GM13977 (cell line): Measurements from ENCODE around the gene PLA2G4D.
"Not testable (repeated sequence)": the region's sequence is repeated elsewhere in the genome, so short reads cannot be mapped to it uniquely, and the experiment has no call there.

ENCODE experiments used
- DNase-seq: peaks from one replicate; pipeline ENCODE4 v3.0.0; 2012; ENCODE audit warnings: low spot score
- in situ Hi-C: fragments of 300-500 bp; cut with MboI; formaldehyde crosslinking; loops from one replicate; pipeline ENCODE4 v1.12.0; 2022; ENCODE audit warnings: low sequenced_read_pairs, low pct_unique_long_range_greater_than_20kb, mixed read lengths, inconsistent platforms; ENCODE audit not compliant: unreplicated experiment
- TF ChIP-seq, protein P1 (sequence below): IDR thresholded peaks from 2 replicates; pipeline ENCODE4 v1.5.1; 2012; ENCODE audit warnings: mild to moderate bottlenecking, control low read depth; ENCODE audit not compliant: insufficient read depth; ENCODE audit errors: extremely low read depth, missing control alignments

The PLA2G4D gene

DNA sequence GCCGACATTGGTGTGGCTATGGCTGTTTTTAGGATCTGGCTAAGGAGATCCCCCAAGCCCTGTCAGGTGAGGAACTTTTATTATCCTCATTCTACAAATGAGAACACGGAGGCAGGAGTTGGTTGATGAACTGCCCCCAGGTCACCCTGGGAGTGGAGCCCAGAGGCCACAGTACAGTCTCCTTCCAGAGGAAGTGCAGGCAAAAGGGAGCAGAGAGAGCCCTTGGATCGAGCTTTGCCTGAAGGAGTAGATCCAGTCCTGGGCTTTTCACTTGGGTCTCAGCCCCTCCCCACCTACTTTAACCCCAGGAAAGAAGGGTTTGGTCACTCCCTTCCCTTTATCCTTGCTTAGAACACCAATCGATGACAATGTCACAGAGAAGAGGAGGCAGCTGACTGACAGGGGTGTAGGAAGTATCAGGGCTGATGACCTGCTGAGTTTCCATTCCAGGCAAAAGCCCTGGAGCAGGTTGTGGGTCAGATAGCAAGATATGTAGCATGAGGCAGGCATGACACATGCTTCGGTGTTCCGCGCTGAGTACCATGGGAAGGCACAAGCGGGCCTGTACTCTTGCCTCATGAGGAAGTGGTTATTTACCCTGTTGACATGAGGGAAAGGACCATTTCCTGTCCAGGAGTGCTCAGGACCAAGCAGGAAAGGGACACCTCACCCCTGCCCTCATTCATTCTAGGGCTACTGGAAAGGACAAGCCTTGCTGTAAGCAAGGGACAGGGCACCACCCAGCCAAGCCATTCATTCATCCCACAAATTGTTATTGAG lies 5.8 kb upstream of the PLA2G4D start:
- DNase-seq: no peak
- TF ChIP-seq, protein P1, sequence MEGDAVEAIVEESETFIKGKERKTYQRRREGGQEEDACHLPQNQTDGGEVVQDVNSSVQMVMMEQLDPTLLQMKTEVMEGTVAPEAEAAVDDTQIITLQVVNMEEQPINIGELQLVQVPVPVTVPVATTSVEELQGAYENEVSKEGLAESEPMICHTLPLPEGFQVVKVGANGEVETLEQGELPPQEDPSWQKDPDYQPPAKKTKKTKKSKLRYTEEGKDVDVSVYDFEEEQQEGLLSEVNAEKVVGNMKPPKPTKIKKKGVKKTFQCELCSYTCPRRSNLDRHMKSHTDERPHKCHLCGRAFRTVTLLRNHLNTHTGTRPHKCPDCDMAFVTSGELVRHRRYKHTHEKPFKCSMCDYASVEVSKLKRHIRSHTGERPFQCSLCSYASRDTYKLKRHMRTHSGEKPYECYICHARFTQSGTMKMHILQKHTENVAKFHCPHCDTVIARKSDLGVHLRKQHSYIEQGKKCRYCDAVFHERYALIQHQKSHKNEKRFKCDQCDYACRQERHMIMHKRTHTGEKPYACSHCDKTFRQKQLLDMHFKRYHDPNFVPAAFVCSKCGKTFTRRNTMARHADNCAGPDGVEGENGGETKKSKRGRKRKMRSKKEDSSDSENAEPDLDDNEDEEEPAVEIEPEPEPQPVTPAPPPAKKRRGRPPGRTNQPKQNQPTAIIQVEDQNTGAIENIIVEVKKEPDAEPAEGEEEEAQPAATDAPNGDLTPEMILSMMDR: no peak
- in situ Hi-C loops: no loop called here

DNA sequence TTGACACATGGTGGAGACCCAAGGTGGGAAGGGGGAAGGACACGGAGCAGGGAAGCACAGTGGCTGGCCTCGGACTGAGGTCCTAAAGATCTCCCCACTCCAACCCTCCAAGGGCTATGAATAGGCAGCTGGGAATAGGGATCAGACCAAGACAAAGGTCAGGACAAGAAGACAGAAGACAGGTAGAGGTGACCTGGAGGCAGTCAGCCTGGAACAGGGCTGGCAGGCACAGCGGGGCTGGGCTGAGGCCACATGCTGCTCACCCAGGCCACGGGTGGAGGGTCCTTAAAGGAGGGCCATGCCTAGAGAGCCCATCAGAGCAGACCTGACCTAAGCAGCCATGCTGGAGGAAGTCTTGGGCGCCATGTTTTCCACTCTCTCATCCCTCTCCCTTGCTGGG lies 2.7 kb upstream of the PLA2G4D start:
- in situ Hi-C loops: no loop called here
- TF ChIP-seq, protein P1: no peak
- DNase-seq: no peak

DNA sequence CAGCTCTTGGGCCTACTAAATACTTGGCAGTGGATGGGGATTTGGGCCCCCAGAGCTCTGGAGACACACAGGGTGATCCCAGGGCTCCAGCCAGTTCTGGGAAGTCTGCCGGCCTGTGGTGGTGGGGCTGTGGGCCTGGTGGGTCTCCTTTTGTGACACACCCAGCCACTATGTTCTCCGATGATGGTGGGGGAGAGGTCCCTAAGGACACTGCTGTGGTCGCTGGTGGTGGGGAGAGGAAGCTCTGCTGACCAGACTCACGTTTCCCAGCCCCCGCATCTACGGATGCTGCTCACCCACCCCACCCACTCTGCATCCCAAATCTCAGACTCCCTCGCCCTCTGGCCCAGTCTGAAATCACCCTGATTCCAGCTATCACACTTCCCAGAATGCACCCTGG lies 396 bp downstream of the PLA2G4D start:
- TF ChIP-seq, protein P1: no peak
- in situ Hi-C loops: no loop called here
- no peak for DNase-seq

DNA sequence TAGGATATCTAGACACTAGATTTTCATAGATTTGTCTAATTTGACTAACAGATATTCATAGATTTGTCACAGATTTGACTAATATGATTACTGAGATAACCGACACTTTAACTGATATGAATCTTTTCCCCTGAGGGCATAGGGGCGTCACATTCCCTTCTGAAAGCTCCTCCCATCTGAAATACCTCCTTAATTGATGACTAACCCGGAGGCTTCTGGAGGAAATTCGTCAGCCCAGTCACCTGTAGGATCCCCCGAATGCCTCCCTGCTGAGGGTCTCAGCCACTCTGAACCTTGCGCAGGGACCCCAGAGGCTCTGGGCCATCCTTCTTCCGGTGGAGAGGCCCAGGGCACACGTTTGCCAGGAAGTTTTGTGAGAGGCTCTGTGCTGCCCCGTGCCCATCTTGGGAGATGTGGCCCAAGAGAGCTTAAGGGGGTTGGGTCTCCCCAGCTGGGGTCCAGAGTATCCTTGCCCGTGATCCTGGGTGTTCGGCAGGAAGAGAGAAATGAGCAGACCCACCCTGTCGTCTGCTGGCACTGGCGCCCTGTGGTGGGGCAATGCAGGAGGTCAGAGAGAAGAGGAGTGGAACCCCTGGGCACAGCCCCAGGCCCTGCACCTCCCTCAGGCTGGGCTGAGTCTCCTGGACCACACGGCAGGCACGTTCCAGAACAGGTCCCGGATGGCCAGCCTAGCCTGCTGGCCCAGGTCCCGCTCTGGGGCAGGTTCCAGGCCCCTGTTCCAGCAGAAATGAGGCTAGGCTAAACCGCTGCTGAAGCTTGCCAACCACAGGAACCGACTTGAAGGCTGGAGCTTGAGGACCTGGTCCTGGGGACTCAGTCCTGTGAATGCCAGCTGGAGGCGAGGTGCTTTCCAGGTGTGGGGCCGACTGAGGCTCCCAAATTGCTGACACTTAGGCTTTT lies 1.7 kb downstream of the PLA2G4D start:
- TF ChIP-seq, protein P1: no peak
- no peak for DNase-seq
- in situ Hi-C loops: no loop called here

DNA sequence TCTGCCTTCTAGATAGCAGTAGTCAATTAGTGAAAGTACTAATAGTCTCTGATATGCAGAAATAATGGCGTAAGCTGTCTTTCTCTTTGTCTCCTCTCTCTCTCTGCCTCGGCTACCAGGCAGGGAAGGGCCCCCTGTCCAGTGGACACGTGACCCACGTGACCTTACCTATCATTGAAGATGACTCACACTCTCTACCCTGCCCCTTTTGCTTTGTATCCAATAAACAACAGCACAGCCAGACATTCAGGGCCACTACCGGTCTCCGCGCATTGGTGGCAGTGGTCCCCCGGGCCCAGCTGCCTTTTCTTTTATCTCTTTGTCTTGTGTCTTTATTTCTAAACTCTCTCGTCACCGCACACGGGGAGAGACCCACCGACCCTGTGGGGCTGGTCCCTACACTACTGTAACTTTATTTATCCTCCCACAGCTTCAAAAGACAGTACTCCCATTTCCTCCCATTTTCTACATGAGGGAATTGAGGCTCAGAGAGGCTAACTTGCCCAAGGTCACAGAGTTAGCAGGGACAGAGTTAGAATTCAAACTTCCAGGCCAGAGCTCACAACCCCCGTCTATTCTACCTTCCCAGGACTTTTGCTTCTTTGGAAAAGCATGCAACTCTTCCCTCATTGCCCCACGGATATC lies 2.5 kb downstream of the PLA2G4D start:
- DNase-seq, in situ Hi-C loops: not testable (repeated sequence)

DNA sequence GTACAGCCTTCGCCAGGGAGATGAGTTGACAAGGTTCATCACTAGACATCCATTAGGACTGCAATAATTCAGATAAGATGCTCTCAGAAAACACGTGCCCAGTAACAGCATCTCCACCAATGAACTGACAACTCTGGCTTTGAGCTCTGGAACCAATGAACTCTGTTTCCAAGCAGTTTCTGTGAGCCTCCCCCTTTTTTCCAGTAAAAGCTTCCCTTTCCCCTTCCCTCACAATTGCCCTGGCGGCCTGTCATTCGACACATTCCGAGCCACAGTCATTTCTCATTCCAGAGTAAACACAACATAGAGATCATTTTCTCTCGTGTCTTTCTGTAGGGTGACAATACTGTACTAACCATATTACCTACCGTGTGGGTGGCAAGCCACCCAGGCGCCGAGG lies 3.6 kb downstream of the PLA2G4D start:
- TF ChIP-seq, protein P1: no peak
- in situ Hi-C loops: no loop called here

More for the DNA sequence above, 3.6 kb downstream of the PLA2G4D start:
- DNase-seq: no peak
